Neural crest cell (in vitro differentiated cells): Measurements from ENCODE around the gene ASB1. TPM values are rescaled to one million over a fixed set of nuclear protein-coding genes. Genes with fewer than 3 reads are reported as not detected.

ENCODE experiments used
- DNase-seq: peaks from one replicate; pipeline ENCODE4 v3.0.0; 2021; ENCODE audit warnings: low read depth, mixed read lengths, low spot score
- H3K27ac Mint-ChIP-seq: one replicate; pipeline ENCODE4 v1.8.0; 2021; ENCODE audit warnings: mild to moderate bottlenecking, mixed read lengths; ENCODE audit not compliant: unreplicated experiment
- H3K27me3 Mint-ChIP-seq: 2 replicates; pipeline ENCODE4 v1.8.0; 2021; ENCODE audit warnings: low read depth, mild to moderate bottlenecking, mixed read lengths
- H3K36me3 Mint-ChIP-seq: 2 replicates; pipeline ENCODE4 v1.8.0; 2021; ENCODE audit warnings: low read depth, mild to moderate bottlenecking, mixed read lengths
- H3K4me1 Mint-ChIP-seq: 2 replicates; pipeline ENCODE4 v1.8.0; 2021; ENCODE audit warnings: mixed read lengths
- H3K4me3 Mint-ChIP-seq: one replicate; pipeline ENCODE4 v1.8.0; 2021; ENCODE audit warnings: mild to moderate bottlenecking, mixed read lengths
- H3K9me3 Mint-ChIP-seq: 2 replicates; pipeline ENCODE4 v1.8.0; 2021; ENCODE audit warnings: mixed read lengths
- CTCF ChIP-seq: fragments of 200-600 bp; sonication (generic); conservative IDR thresholded peaks from 2 replicates; pipeline ENCODE4 v1.5.0; 2021; ENCODE audit warnings: antibody characterized with exemption, mild to moderate bottlenecking
- total RNA-seq: library from RNA; stranded (reverse); gene quantifications from 2 replicates; pipeline ENCODE4 v1.2.1, GENCODE V29; 2021

The ASB1 gene
- total RNA-seq, 1 donor from 2014 or later, result 37.5 TPM

GRCh38 chr2:238467792-238468191 lies 41.1 kb downstream of the ASB1 start:
- Mint-ChIP-seq H3K27ac (no peak overlapping the region), H3K9me3 (peaks cover 10% of the 10 kb centered on the region), H3K4me3 (no peak overlapping the region), H3K36me3 (peaks cover 17% of the 10 kb centered on the region), H3K4me1 (peaks cover 3% of the 10 kb centered on the region), H3K27me3 (no peaks in the 10 kb centered on the region)
- DNase-seq, result no peak
- TF ChIP-seq CTCF, result no peak

GRCh38 chr2:238469155-238469554 lies 42.4 kb downstream of the ASB1 start:
- Mint-ChIP-seq H3K4me3 (no peak overlapping the region), H3K9me3 (peaks cover 19% of the 10 kb centered on the region), H3K27me3 (no peaks in the 10 kb centered on the region), H3K36me3 (peaks cover 24% of the 10 kb centered on the region), H3K4me1 (no peaks in the 10 kb centered on the region), H3K27ac (no peak overlapping the region)
- no peak for TF ChIP-seq CTCF
- no peak for DNase-seq

GRCh38 chr2:238473014-238473413 lies 46.3 kb downstream of the ASB1 start:
- H3K4me3 Mint-ChIP-seq, result no peak overlapping the region
- no peaks in the 10 kb centered on the region for H3K27me3 Mint-ChIP-seq
- peaks cover 40% of the 10 kb centered on the region for H3K36me3 Mint-ChIP-seq
- DNase-seq, result no peak
- peaks cover 11% of the 10 kb centered on the region for H3K4me1 Mint-ChIP-seq
- no peak overlapping the region for H3K27ac Mint-ChIP-seq
- TF ChIP-seq CTCF, result no peak
- H3K9me3 Mint-ChIP-seq, result peaks cover 22% of the 10 kb centered on the region

- no peak for DNase-seq
- Mint-ChIP-seq H3K27me3 (no peaks in the 10 kb centered on the region), H3K36me3 (peaks cover 45% of the 10 kb centered on the region), H3K4me1 (peaks cover 11% of the 10 kb centered on the region), H3K9me3 (peaks cover 27% of the 10 kb centered on the region), H3K27ac (no peak overlapping the region), H3K4me3 (no peak overlapping the region)
- no peak for TF ChIP-seq CTCF
Observed at GRCh38 chr2:238473523-238473922, 46.8 kb downstream of the ASB1 start.

GRCh38 chr2:238475034-238475433 lies 48.3 kb downstream of the ASB1 start:
- H3K27ac Mint-ChIP-seq, result no peak overlapping the region
- no peaks in the 10 kb centered on the region for H3K27me3 Mint-ChIP-seq
- no peak for TF ChIP-seq CTCF
- H3K9me3 Mint-ChIP-seq, result peaks cover 25% of the 10 kb centered on the region
- H3K36me3 Mint-ChIP-seq, result peaks cover 38% of the 10 kb centered on the region
- H3K4me3 Mint-ChIP-seq, result no peak overlapping the region
- no peak for DNase-seq
- peaks cover 11% of the 10 kb centered on the region for H3K4me1 Mint-ChIP-seq

- Mint-ChIP-seq H3K4me1 (peaks cover 11% of the 10 kb centered on the region), H3K36me3 (peaks cover 40% of the 10 kb centered on the region), H3K4me3 (no peak overlapping the region), H3K27me3 (no peaks in the 10 kb centered on the region), H3K27ac (no peak overlapping the region), H3K9me3 (peaks cover 30% of the 10 kb centered on the region)
- TF ChIP-seq CTCF, result no peak
- DNase-seq, result no peak
Observed at GRCh38 chr2:238475566-238475965, 48.8 kb downstream of the ASB1 start.
